Measurements from ENCODE around the gene FOXJ2. TPM values are rescaled to one million over a fixed set of nuclear protein-coding genes. Genes with fewer than 3 reads are reported as not detected.

The FOXJ2 gene
- total and polyA plus RNA-seq, 4 experiments from 2014 or later: 4.8 to 33.4 (median 25.3) TPM

DNA sequence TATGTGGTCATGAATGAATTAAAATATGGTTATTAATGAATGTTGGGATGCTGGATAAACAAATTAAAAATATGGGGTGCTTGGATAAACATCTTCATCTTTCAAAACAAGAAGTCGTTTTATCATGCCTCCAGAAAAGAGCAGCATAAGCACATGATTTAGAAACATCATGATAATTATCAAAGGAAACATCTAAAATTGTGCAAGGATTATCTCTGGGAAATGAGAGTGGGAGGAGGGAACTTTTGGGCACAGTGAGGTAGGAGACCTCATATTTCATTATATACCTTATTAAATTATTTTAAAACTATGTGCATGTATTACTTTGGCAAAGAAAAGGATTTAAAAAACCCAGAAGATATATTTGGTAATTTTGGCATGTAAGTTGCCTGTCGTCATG is 24.8 kb downstream of the FOXJ2 start:
- intact Hi-C loops (cut with micrococcal nuclease): no loop called here
- POLR2A ChIA-PET (ENCODE audit: partially characterized antibody): interaction anchor here (1.4 kb wide), 1 partner anchor 9 kb away, joined by 10 read pairs; the partner anchor contains the start of gene C3AR1
- Histone ChIP-seq H3K9me3 (ENCODE audit: control insufficient read depth in 1 of 2, low read length in 2 of 2) (no peaks in the 10 kb centered on the region), H3K4me3 (ENCODE audit: low read length in 2 of 2) (no peak overlapping the region), H3K4me1 (ENCODE audit: insufficient read depth, low read length) (no peaks in the 10 kb centered on the region), H3K36me3 (ENCODE audit: insufficient read depth, low read length) (peaks cover 4% of the 10 kb centered on the region), H3K27me3 (ENCODE audit: insufficient read depth, low read length) (no peaks in the 10 kb centered on the region), H3K27ac (ENCODE audit: low read depth, low read length) (no peak overlapping the region)
- Mint-ChIP-seq H3K36me3 (peaks cover 35 to 38% of the 10 kb centered on the region in 2 donors), H3K4me3 (no peak overlapping the region), H3K27me3 (no peaks in the 10 kb centered on the region), H3K4me1 (peaks cover 0 to 6% (median under 1%) of the 10 kb centered on the region in 4 donors), H3K9me3 (no peaks in the 10 kb centered on the region), H3K27ac (peak overlapping the region in 5 of 7 donors; percentile 28 to 92 (median 42))
- DNase-seq: no peak
- CTCF ChIA-PET (ENCODE audit: partially characterized antibody): interaction anchor here (3.8 to 4.6 kb wide), 2 partner anchors 12 to 21 kb away, joined by 18 to 27 read pairs; no protein-coding TSS in a partner anchor

DNA sequence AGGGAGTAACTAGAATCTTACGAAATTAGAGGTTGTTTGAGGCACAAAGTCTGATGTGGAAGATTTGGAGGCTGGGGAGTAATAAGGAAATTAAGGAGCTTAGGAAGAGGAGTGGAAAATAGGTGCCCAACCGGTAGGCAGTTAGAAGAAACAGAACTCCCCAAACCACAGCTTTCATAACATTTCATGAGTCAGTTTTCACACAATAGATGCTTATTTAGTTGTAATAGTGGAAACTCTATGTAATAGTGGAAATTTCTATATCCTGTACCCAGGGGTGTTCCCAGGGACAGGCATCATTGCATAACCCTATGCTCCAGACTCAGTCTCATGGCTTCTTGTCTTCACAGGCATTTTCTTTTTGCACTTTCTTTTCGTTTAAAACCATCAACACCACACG is 25.3 kb downstream of the FOXJ2 start:
- no peak overlapping the region for H3K4me3 Mint-ChIP-seq
- no peaks in the 10 kb centered on the region for H3K9me3 Mint-ChIP-seq
- ChIA-PET CTCF (ENCODE audit: partially characterized antibody) (interaction anchor here (1.0 to 3.8 kb wide), 3 partner anchors 12 to 20 kb away, joined by 3 to 18 read pairs (median 3); no protein-coding TSS in a partner anchor), POLR2A (ENCODE audit: partially characterized antibody) (no interaction called here)
- H3K4me1 Mint-ChIP-seq: peaks cover 0 to 6% (median under 1%) of the 10 kb centered on the region in 4 donors
- H3K36me3 Mint-ChIP-seq: peaks cover 32 to 33% of the 10 kb centered on the region in 2 donors
- H3K27me3 ChIP-seq (ENCODE audit: insufficient read depth, low read length): no peaks in the 10 kb centered on the region
- no peaks in the 10 kb centered on the region for H3K9me3 ChIP-seq (ENCODE audit: control insufficient read depth in 1 of 2, low read length in 2 of 2)
- no peaks in the 10 kb centered on the region for H3K36me3 ChIP-seq (ENCODE audit: insufficient read depth, low read length)
- H3K27ac Mint-ChIP-seq: peak overlapping the region in 5 of 7 donors; percentile 22 to 92 (median 45)
- DNase-seq: no peak
- no peak overlapping the region for H3K27ac ChIP-seq (ENCODE audit: low read depth, low read length)
- H3K4me3 ChIP-seq (ENCODE audit: low read length in 2 of 2): no peak overlapping the region
- H3K27me3 Mint-ChIP-seq: no peaks in the 10 kb centered on the region
- no peaks in the 10 kb centered on the region for H3K4me1 ChIP-seq (ENCODE audit: insufficient read depth, low read length)
- intact Hi-C loops (cut with micrococcal nuclease): no loop called here

DNA sequence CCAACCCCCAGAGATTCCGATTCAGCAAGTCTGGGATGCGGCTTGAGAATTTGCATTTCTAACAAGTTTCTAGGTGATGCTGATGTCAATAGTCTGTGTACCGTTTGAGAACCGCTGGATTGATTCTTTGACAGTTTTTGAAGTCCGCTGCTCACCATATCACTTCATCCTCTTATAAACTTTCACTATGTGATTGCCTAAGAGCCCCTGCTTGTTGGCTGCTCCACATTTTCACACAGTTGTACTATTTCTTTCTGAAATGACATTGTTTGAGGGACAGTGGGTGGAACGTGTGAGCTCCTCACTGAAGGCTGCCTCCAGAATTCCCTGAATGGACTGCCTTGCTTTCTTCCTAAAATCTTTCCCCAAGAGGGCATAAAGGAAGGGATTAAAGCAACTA is 26.0 kb downstream of the FOXJ2 start:
- ChIA-PET POLR2A (ENCODE audit: partially characterized antibody) (no interaction called here), CTCF (ENCODE audit: partially characterized antibody) (interaction anchor here (1.0 to 3.8 kb wide), 4 partner anchors 13 to 20 kb away, joined by 3 to 18 read pairs (median 3); no protein-coding TSS in a partner anchor)
- Mint-ChIP-seq H3K9me3 (no peaks in the 10 kb centered on the region), H3K27ac (peak overlapping the region in 1 of 7 donors; percentile 32), H3K36me3 (peaks cover 30 to 31% of the 10 kb centered on the region in 2 donors), H3K4me3 (no peak overlapping the region), H3K4me1 (peaks cover 0 to 8% (median 5%) of the 10 kb centered on the region in 4 donors), H3K27me3 (no peaks in the 10 kb centered on the region)
- Histone ChIP-seq H3K4me1 (ENCODE audit: insufficient read depth, low read length) (no peaks in the 10 kb centered on the region), H3K27ac (ENCODE audit: low read depth, low read length) (no peak overlapping the region), H3K36me3 (ENCODE audit: insufficient read depth, low read length) (no peaks in the 10 kb centered on the region), H3K27me3 (ENCODE audit: insufficient read depth, low read length) (no peaks in the 10 kb centered on the region), H3K9me3 (ENCODE audit: control insufficient read depth in 1 of 2, low read length in 2 of 2) (no peaks in the 10 kb centered on the region), H3K4me3 (ENCODE audit: low read length in 2 of 2) (no peak overlapping the region)
- DNase-seq: no peak
- intact Hi-C loops (cut with micrococcal nuclease): no loop called here

DNA sequence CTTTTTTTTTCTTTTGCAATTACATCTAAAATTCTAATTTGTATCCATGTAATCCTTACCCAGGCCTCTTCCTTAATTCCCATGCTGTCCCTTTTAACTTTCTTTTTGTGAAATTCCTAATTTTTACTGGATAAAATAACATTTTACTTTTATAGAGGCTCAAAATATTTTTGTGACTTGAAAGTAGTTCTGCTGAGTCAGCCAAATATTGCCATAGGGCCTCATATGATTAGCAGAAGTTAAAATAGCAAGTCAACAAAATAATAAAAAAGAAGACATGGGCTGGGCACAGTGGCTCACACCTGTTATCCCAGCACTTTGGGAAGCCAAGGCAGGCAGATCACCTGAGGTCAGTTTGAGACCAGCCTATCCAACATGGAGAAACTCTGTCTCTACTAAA is 31.6 kb downstream of the FOXJ2 start:
- H3K4me3 Mint-ChIP-seq: peak overlapping the region in 3 of 8 donors; percentile 33 to 79 (median 49)
- H3K4me1 ChIP-seq (ENCODE audit: insufficient read depth, low read length): peaks cover 34% of the 10 kb centered on the region

DNA sequence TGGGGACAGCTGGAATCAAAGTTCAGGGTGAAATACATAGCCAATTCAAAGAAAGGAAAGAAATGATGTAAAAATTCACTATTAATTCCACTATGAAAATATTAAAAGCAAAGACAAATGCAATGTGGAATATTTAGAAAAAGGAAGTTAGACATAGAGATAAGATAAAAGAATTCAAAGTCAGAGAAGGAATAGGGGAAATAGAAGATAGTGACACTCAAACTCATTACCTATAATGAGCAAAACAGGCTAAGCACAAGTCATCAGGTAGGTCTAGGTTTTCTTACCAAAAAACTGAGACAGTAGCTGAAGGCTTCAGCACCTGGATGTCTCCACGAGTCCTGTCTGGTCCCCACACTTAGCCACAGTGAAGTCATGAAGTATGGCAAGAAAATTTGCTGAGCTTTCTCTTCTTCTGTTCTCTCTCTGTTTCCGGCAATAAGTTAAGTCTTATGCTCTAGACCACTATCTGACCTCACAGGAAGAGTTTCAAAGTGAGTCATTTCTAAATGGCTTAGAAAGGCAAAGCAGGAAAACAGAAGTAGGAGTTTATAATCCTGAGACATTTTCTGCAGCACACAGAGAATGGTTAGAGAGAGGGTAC is 33.6 kb downstream of the FOXJ2 start, which contains the start of gene C3AR1:
C3AR1 (minus strand) TSS at position 369 of the 604 bp plus-strand sequence. CDS start 6,174 bp downstream, outside the sequence.
- Mint-ChIP-seq H3K4me1 (peaks cover 27 to 55% (median 40%) of the 10 kb centered on the region in 4 donors), H3K36me3 (peaks cover 0 to 4% of the 10 kb centered on the region in 2 donors), H3K27me3 (no peaks in the 10 kb centered on the region), H3K9me3 (peaks cover 0 to 1% (median 0%) of the 10 kb centered on the region in 8 donors), H3K27ac (peak within 1 kb of the TSS; percentile 80 to 98 (median 94)), H3K4me3 (peak within 1 kb of the TSS; percentile 39 to 83 (median 79))
- CTCF ChIA-PET (ENCODE audit: partially characterized antibody): interaction anchor here (1.0 to 4.3 kb wide), 7 partner anchors 9 to 133 kb away, joined by 3 to 46 read pairs (median 6); partner anchors contain the start of gene SLC2A3
- Histone ChIP-seq H3K27ac (ENCODE audit: low read depth, low read length) (peak within 1 kb of the TSS; percentile 44), H3K4me3 (ENCODE audit: low read length in 2 of 2) (peak within 1 kb of the TSS in 1 of 2 donors; percentile 16), H3K4me1 (ENCODE audit: insufficient read depth, low read length) (peaks cover 34% of the 10 kb centered on the region), H3K27me3 (ENCODE audit: insufficient read depth, low read length) (no peaks in the 10 kb centered on the region), H3K9me3 (ENCODE audit: control insufficient read depth in 1 of 2, low read length in 2 of 2) (no peaks in the 10 kb centered on the region), H3K36me3 (ENCODE audit: insufficient read depth, low read length) (no peaks in the 10 kb centered on the region)
- peak; percentile 68 to 85 (median 76) for DNase-seq
- POLR2A ChIA-PET (ENCODE audit: partially characterized antibody): interaction anchor here (0.5 to 3.6 kb wide), 16 partner anchors 9 to 203 kb away, joined by 3 to 40 read pairs (median 7); partner anchors contain the start of genes FOXJ2, NECAP1 and SLC2A3
- intact Hi-C loops (cut with micrococcal nuclease): loop anchor here (1.0 to 2.0 kb wide), 4 partner anchors 12 to 40 kb away; partner anchors contain the start of gene FOXJ2

More for the DNA sequence above, 31.6 kb downstream of the FOXJ2 start:
- H3K27ac ChIP-seq (ENCODE audit: low read depth, low read length): no peak overlapping the region
- intact Hi-C loops (cut with micrococcal nuclease): no loop called here
- no peaks in the 10 kb centered on the region for H3K27me3 Mint-ChIP-seq
- ChIA-PET CTCF (ENCODE audit: partially characterized antibody) (interaction anchor here (1.5 to 4.3 kb wide), 4 partner anchors 11 to 131 kb away, joined by 4 to 46 read pairs (median 7); no protein-coding TSS in a partner anchor), POLR2A (ENCODE audit: partially characterized antibody) (interaction anchor here (3.6 kb wide), 1 partner anchor 14 kb away, joined by 40 read pairs; no protein-coding TSS in a partner anchor)
- no peak overlapping the region for H3K4me3 ChIP-seq (ENCODE audit: low read length in 2 of 2)
- H3K27ac Mint-ChIP-seq: peak overlapping the region in 3 of 7 donors; percentile 19 to 53 (median 30)
- H3K9me3 Mint-ChIP-seq: no peaks in the 10 kb centered on the region
- H3K27me3 ChIP-seq (ENCODE audit: insufficient read depth, low read length): no peaks in the 10 kb centered on the region
- no peaks in the 10 kb centered on the region for H3K36me3 ChIP-seq (ENCODE audit: insufficient read depth, low read length)
- H3K9me3 ChIP-seq (ENCODE audit: control insufficient read depth in 1 of 2, low read length in 2 of 2): no peaks in the 10 kb centered on the region
- no peak for DNase-seq
- peaks cover 8 to 11% of the 10 kb centered on the region in 2 donors for H3K36me3 Mint-ChIP-seq
- H3K4me1 Mint-ChIP-seq: peaks cover 22 to 39% (median 29%) of the 10 kb centered on the region in 4 donors

DNA sequence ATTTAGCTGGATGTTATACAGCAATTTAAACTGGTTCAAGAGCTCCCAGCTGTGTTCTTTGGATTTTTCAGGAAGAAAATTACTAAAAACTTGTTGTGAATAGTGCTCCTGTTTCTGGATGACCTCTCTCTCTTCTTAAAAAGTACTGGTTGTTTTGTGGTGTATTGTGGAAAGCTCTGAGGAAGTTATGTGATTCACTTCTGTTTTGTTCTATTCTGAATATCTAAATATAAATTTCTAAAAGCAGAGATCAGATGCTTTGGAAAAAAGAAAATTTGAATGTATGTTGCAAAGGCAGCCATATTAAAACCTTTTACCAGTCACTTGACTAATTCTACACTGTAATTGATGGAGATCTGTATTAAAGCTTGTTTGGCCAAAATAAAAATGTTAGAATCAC is 37.1 kb downstream of the FOXJ2 start:
- ChIA-PET POLR2A (ENCODE audit: partially characterized antibody) (interaction anchor here (0.6 to 1.4 kb wide), 4 partner anchors 9 to 134 kb away, joined by 3 to 4 read pairs (median 4); partner anchors contain the start of gene SLC2A3), CTCF (ENCODE audit: partially characterized antibody) (interaction anchor here (1.0 to 3.3 kb wide), 4 partner anchors 9 to 27 kb away, joined by 3 to 26 read pairs (median 8); no protein-coding TSS in a partner anchor)
- H3K4me3 ChIP-seq (ENCODE audit: low read length in 2 of 2): no peak overlapping the region
- peak overlapping the region in 3 of 7 donors; percentile 54 to 93 (median 69) for H3K27ac Mint-ChIP-seq
- H3K27me3 ChIP-seq (ENCODE audit: insufficient read depth, low read length): no peaks in the 10 kb centered on the region
- H3K27ac ChIP-seq (ENCODE audit: low read depth, low read length): no peak overlapping the region
- no peaks in the 10 kb centered on the region for H3K36me3 Mint-ChIP-seq
- H3K4me1 ChIP-seq (ENCODE audit: insufficient read depth, low read length): peaks cover 33% of the 10 kb centered on the region
- intact Hi-C loops (cut with micrococcal nuclease): no loop called here
- peaks cover 0 to 1% of the 10 kb centered on the region in 2 donors for H3K27me3 Mint-ChIP-seq
- no peak for DNase-seq
- H3K36me3 ChIP-seq (ENCODE audit: insufficient read depth, low read length): no peaks in the 10 kb centered on the region
- no peaks in the 10 kb centered on the region for H3K9me3 ChIP-seq (ENCODE audit: control insufficient read depth in 1 of 2, low read length in 2 of 2)
- peaks cover 20 to 43% (median 34%) of the 10 kb centered on the region in 4 donors for H3K4me1 Mint-ChIP-seq
- peaks cover 0 to 1% (median 0%) of the 10 kb centered on the region in 8 donors for H3K9me3 Mint-ChIP-seq
- H3K4me3 Mint-ChIP-seq: peak overlapping the region in 1 of 8 donors; percentile 67

All from CD4-positive, alpha-beta memory T cell (primary cell).